HepG2 (cell line): ENCODE data around the gene UPF3B. TPM values are rescaled to one million over a fixed set of nuclear protein-coding genes. Genes with fewer than 3 reads are reported as not detected.
A peak's percentile ranks its signal among the peaks of the same experiment; 100 is the strongest.

Source experiments
- CCAR2 ChIP-seq: fragments of 200-400 bp; formaldehyde crosslinking; optimal IDR thresholded peaks from 2 replicates; pipeline ENCODE3; 2018; ENCODE audit warnings: low read depth, mild to moderate bottlenecking, low read length, moderate library complexity
- GATAD2A ChIP-seq: IDR thresholded peaks from 2 replicates; pipeline ENCODE4 v1.6.1; 2016
- HCFC1 ChIP-seq: fragments of 150-350 bp; IDR thresholded peaks from 2 replicates; pipeline ENCODE4 v1.6.1; 2014; ENCODE audit warnings: low read depth, low read length
- HOMEZ ChIP-seq: IDR thresholded peaks from 2 replicates; pipeline ENCODE4 v1.6.1; 2016; ENCODE audit warnings: low read depth
- IRF9 ChIP-seq: sonication (generic); formaldehyde crosslinking; IDR thresholded peaks from 2 replicates; pipeline ENCODE4 v1.8.0; 2022; ENCODE audit warnings: missing genetic modification reagents, mild to moderate bottlenecking, borderline replicate concordance
- PITX1 ChIP-seq: sonication (generic); formaldehyde crosslinking; IDR thresholded peaks from 2 replicates; pipeline ENCODE4 v1.5.1; 2020; ENCODE audit warnings: mild to moderate bottlenecking, missing genetic modification reagents
- RERE ChIP-seq: IDR thresholded peaks from 2 replicates; pipeline ENCODE4 v1.6.1; 2016; ENCODE audit warnings: low read depth, missing genetic modification reagents, missing compliant biosample characterization
- SIX1 ChIP-seq: sonication (generic); formaldehyde crosslinking; IDR thresholded peaks from 2 replicates; pipeline ENCODE4 v1.4.0; 2020; ENCODE audit warnings: missing genetic modification reagents, borderline replicate concordance
- ZFP41 ChIP-seq: sonication (generic); formaldehyde crosslinking; IDR thresholded peaks from 2 replicates; pipeline ENCODE4 v1.4.0; 2020; ENCODE audit warnings: mild to moderate bottlenecking, missing genetic modification reagents, borderline replicate concordance
- ZFP90 ChIP-seq: sonication (generic); formaldehyde crosslinking; IDR thresholded peaks from 2 replicates; pipeline ENCODE4 v1.8.0; 2022; ENCODE audit warnings: missing genetic modification reagents, mild to moderate bottlenecking, inconsistent platforms, borderline replicate concordance
- ZHX1 ChIP-seq: sonication (generic); formaldehyde crosslinking; IDR thresholded peaks from 2 replicates; pipeline ENCODE4 v1.8.1; 2022; ENCODE audit warnings: low read depth, mild to moderate bottlenecking, missing genetic modification reagents
- ZNF251 ChIP-seq: sonication (generic); formaldehyde crosslinking; IDR thresholded peaks from 2 replicates; pipeline ENCODE4 v1.9.0; 2021; ENCODE audit warnings: mild to moderate bottlenecking, missing genetic modification reagents
- ZNF275 ChIP-seq: sonication (generic); formaldehyde crosslinking; IDR thresholded peaks from 2 replicates; pipeline ENCODE4 v1.8.0; 2022; ENCODE audit warnings: missing genetic modification reagents, mild to moderate bottlenecking, inconsistent platforms, borderline replicate concordance
- ZNF496 ChIP-seq: sonication (generic); formaldehyde crosslinking; IDR thresholded peaks from 2 replicates; pipeline ENCODE4 v1.8.1; 2023; ENCODE audit warnings: mild to moderate bottlenecking, moderate library complexity, missing genetic modification reagents; ENCODE audit not compliant: insufficient replicate concordance
- ZNF776 ChIP-seq: sonication (generic); formaldehyde crosslinking; IDR thresholded peaks from 2 replicates; pipeline ENCODE4 v1.4.0; 2020; ENCODE audit warnings: mild to moderate bottlenecking, missing genetic modification reagents
- ZNF839 ChIP-seq: sonication (generic); formaldehyde crosslinking; IDR thresholded peaks from 2 replicates; pipeline ENCODE4 v1.4.0; 2020; ENCODE audit warnings: missing genetic modification reagents, mild to moderate bottlenecking, borderline replicate concordance
- polyA plus RNA-seq, 8 experiments: library from polyadenylated mRNA; depleted of rRNA in 3 of 8; stranded (reverse) in 7 of 8; unstranded in 1 of 8; fragments of >200 nt; fragmentation: Illumina TruSeq in 4 of 8; extraction: Trizol in 4 of 8; gene quantifications; 2 replicates each; pipeline versions ENCODE4 v1.2.1 to v1.2.3, GENCODE V29; 2011 to 2016; ENCODE audit warnings: low read depth in 4 of 8, missing spikeins in 1 of 8, mixed read lengths in 1 of 8; ENCODE audit not compliant: insufficient read depth in 1 of 8
- total RNA-seq, 5 experiments: library from RNA; depleted of rRNA; stranded (reverse); fragments of >200 nt; fragmentation: Illumina TruSeq; extraction: Trizol; gene quantifications; 2 replicates each; pipeline ENCODE4 v1.2.3, GENCODE V29; 2016; ENCODE audit warnings: low read depth in 1 of 5

The UPF3B gene
- total and polyA plus RNA-seq, 2 of the 13 experiments (the other 11 are each of a cell fraction or from before 2014, with no cell fraction given) = 5.2 to 7.2 TPM

GRCh38 chrX:119871599-119872395 is 19.0 kb upstream of the UPF3B start, which contains the start of the genes NDUFA1 and RNF113A (continued):
- TF ChIP-seq ZHX1 (CRISPR knock-in tag) (no peak; the same call in none of the 2 replicates), HOMEZ (CRISPR knock-in tag) (no peak), CCAR2 (no peak), ZFP90 (CRISPR knock-in tag) (peak; percentile 74; the same call in 1 of the 2 replicates), SIX1 (CRISPR knock-in tag) (no peak), ZNF275 (CRISPR knock-in tag) (peak; percentile 43; the same call in 1 of the 2 replicates), PITX1 (no peak), ZNF839 (CRISPR knock-in tag) (no peak), ZFP41 (CRISPR knock-in tag) (no peak), ZNF251 (no peak), ZNF776 (CRISPR knock-in tag) (peak; percentile 14; the same call in 1 of the 2 replicates), RERE (CRISPR knock-in tag) (no peak), ZNF496 (CRISPR knock-in tag) (no peak), HCFC1 (no peak), GATAD2A (CRISPR knock-in tag) (0 out of 2 replicates have a peak, but pooled peaks have one; percentile 12), IRF9 (CRISPR knock-in tag) (peak; percentile 31; the same call in 1 of the 2 replicates)
